Stimulated activated CD8-positive, alpha-beta memory T cell treated with anti-CD3 and anti-CD28 coated beads, Interleukin-4, amount 100 ng/mL, for 1 hour (primary cell): ENCODE results near the gene LCP1.

Source experiments
- DNase-seq, 2 donors: peaks; one replicate each; pipeline ENCODE4 v3.0.0-alpha.2; 2020; ENCODE audit warnings: low read depth in 2 of 2, low spot score in 1 of 2

The LCP1 gene

GRCh38 chr13:46131705-46132104 lies 50.3 kb downstream of the LCP1 start:
- no peak for DNase-seq

- DNase-seq = no peak
These were observed 51.9 kb downstream of the LCP1 start for GRCh38 chr13:46129955-46130618.

DNA sequence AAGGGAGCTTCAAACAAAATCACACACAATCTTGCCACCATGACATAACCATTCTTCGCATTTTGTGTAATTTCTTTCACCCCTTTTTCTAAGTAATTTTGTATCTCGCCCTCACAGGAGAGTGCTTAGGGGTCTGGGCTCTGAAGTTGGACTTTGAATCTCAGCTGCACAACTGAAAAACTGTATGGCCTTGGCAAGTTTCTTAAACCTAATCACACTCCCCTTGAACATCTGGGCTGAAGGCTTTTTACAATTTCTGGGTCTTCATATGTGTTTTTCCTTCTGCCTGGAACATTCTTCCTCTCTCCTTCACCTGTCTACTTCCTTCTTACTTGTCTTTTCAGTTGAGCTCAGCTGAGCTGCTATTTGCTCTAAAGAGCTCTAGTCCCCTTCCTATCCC lies 52.9 kb downstream of the LCP1 start:
- no peak for DNase-seq

DNA sequence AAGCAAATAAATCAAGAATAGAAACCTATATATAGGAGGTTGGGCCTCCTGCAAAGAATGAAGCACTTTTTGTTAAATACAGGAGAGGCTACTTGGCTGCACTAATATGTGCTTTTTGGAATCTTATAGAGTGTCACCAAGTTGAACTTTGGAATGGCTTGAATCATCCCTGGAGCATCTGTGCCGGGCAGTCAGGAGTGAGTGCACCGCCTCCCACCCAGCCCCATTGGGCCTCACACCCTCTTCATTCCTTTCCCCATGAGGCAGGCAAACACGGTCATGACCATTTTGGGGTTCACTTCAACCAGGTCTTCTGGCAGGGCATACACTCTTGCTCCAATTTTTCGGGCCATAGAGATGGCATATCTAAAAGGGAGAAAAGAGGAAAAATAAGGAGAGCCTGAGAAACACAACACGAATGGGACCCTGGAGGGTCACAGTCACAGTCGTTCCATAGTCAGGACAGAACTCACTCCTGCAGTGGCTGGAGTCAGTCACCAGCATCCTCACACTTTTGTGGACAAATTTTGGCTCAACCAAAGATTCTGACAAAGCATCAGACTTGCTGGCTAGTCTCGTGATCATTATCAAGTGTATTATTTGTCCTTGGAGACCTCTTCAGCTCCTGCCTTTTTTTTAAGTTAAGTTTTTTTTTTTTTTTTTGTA lies 54.5 kb downstream of the LCP1 start:
- no peak for DNase-seq

DNA sequence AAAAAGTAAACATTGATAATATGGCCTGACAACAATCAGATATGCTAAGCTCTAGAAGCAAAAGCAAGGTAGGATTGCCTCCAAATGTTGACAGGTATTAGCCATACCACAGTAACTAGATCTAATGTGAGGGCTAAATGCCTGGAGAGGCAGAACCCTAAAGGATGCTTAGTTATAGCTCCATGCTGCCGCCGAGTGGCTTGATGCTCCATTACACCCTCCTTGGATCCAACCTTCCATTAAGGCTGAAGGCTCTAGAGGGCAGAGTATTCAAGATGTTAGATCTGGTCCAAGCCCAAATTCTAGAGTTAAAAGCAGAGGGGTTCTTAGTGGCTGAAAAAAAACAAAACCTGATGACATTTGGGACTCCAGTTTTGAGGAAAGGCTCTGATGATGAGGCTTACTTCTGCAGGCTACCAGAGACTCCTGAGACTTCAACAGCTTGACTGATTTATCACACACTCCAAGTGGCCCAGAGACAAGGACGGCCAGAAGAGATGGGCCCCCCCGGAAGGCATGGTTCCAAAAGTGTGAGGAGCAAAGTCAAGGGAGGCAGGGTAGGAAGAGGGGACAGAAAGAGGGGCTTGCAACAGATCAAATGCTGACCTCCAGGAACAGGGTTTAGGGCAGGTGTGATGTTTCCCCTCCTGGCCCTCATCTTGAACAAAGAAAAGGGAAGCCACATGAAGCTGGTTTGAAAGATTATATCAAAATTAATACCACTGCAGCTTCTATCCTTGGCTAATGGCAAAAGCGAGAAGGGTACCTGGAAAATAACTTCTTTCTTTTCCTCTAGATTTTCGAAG lies 55.2 kb downstream of the LCP1 start:
- DNase-seq = peak; percentile 29 to 37

- DNase-seq = no peak
These were observed 55.9 kb downstream of the LCP1 start for GRCh38 chr13:46126056-46126455.

- DNase-seq = no peak
These were observed 56.7 kb downstream of the LCP1 start for GRCh38 chr13:46124967-46125933.

- no peak for DNase-seq
These were observed 57.4 kb downstream of the LCP1 start for GRCh38 chr13:46124531-46124966.

DNA sequence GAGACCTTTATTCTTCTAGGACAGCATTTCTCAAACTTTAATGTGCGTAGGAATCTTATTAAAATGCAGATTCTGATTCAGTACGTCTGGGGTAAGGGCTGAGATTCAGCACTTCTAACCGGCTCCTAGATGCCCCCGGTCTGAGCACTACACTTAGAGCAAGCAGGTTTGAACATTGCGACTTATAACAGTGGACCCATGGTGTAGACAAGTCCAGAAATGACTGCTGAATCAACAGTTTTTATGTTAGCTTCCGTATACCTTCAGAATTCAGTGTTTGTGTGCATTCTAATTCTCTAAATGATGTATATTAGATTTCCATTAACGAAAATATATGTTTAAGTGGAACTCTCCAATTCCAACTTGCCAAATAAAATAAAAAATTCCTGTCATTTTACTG lies 59.7 kb downstream of the LCP1 start:
- no peak for DNase-seq

DNA sequence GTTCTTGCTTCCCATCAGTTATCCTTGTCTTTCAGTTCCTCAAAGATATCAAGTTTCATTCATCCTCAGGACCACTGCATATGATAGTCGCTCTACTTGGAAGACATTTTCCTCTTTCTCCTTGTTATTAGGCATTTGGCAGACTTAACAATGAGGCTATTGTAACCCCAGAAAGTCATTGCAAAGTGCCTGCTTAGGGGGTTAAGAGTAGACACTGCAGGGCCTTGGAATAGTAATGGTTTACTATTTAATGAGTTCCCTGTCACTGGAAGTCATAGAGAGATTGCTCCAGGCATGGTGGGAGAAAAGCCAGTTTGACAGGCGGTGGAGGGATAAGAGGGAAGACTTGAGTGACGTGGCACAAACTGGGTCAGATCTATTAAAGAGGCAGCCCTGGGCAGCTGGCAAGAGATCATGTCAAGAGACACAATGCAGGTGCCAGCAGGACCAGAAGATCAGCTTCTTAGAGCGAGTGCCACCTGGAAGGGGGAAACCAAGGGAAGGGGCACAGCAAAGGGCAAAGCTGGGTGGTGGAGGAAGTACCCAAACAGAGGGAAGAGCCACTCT lies 60.3 kb downstream of the LCP1 start:
- no peak for DNase-seq

DNA sequence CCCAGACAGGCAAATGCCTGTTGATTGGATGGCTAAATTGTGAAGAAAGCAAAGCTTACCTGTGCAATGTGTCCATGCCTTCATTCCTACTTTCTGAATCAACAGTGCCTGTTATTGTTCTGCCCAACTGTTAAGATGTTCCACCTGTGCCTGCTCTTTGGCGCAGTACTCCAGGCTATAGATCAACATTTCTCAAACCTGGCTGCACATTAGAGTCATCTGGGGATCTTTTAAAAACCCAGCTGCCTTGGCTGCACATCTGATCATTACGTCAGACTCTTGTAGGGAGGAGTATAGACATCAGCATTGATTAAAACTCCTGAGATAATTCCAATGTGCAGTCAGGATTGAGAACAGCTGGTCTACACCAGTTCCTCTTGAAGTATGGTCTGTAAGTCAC lies 60.9 kb downstream of the LCP1 start:
- no peak for DNase-seq

DNA sequence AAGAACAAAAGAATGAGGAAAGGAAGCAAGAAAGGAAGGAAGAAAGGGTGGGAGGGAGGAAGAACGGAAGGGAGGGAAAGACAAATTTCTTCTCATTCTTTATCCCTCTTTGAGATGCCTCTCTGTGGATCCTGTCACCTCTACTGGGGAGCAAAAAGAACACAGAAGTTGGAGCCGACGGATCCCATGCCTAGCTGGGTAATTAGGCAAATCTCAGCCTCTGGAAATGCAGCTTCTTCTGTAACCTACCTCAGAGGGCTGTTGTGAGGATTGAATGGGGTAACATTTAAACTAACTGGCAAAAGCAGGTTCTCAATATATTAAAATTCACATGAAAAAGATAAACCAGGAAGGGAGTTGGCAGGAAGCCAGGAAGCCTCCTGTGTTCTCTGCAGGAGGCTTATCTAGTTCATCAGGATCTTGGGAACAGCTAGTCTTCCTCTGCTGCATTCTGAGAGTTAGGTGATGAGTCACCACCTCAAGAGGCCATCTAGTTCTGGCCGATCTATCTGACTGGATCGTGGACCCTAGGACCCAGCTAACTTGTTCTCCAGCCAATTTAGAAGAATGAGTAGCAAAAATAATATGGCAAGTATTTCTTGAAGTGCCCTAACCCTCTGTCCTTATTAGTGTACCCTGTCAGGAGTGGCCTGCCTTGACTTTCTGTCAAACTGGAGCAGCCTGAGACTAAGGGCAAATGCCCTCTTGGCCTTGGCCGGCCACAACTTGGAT lies 61.9 kb downstream of the LCP1 start:
- DNase-seq = no peak

GRCh38 chr13:46116653-46117502 lies 65.1 kb downstream of the LCP1 start:
- DNase-seq = no peak

- no peak for DNase-seq
These were observed 67.4 kb downstream of the LCP1 start for GRCh38 chr13:46114613-46115012.

DNA sequence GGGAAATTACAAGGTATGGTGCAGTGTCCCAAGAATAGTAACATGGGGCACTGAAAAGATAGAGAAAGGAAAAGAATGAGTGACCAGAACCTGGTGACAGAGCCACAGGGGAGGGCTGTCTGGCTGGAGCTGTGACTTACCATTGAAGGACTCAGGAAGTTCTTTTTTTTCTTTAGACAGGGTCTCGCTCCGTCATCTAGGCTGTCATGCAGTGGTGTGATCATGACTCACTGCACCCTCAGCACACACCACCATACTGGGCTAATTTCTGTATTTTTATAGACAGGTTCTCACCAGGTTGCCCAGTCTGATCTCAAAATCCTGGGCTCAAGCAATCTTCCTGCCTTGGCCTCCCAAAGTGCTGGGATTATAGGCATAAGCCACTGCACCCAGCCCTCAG lies 68.4 kb downstream of the LCP1 start:
- no peak for DNase-seq

DNA sequence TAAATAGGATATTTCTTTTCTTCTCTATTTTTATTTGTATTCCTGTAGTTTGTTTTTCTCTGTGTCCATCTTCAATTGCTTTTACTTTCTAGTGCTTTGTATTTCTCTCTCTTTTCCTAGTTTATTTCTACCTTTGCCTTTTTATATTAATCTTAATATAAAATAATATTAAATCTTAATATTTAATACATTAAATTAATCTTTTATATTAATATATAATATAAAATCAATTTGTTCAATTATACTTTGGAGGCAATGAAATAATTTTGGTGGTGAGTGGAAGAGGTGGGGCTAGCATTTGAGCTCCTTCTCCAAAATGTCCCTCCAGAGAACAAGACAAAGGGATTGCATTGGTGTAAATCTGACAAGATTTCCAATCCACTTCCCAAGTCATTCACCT lies 70.8 kb downstream of the LCP1 start:
- no peak for DNase-seq

DNA sequence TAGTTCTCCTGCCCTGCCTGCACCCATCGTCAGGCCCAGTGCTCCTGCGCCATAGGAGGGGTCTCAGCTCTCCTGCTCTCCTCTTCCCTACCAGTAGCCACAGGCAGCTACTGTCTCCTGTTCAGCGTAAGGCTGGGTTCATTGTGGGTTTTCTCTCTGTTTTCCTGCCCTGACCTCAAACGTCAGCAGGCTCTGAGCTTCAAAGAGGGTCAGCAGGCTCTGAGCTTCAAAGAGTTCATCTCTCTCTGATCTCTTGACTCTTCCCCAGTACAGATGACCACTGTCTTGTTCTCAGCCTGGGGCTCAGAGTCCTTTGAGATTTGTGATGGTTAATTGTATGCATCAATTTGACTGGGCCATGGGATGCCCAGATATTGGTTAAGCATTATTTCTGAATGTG lies 72.5 kb downstream of the LCP1 start:
- DNase-seq = no peak

GRCh38 chr13:46106839-46107371 lies 75.1 kb downstream of the LCP1 start:
- no peak for DNase-seq

GRCh38 chr13:46104868-46105267 lies 77.1 kb downstream of the LCP1 start, which contains the start of gene CPB2:
Gene CPB2 (minus strand): TSS chr13:46105033. CDS start chr13:46105009, 24 bp downstream.
- DNase-seq = no peak
